Loucy (cell line): ENCODE data around the gene PHACTR1.

Experiments
- H2AFZ ChIP-seq: fragments of 200-600 bp; sonication (generic); 2 replicates; pipeline ENCODE4 v1.6.0; 2016; ENCODE audit warnings: antibody characterized with exemption, mild to moderate bottlenecking, low read length, moderate library complexity
- H3F3A ChIP-seq: fragments of 200-600 bp; 2 replicates; pipeline ENCODE4 v1.6.0; 2016; ENCODE audit warnings: antibody characterized with exemption, low read depth, mild to moderate bottlenecking
- H3K27me3 ChIP-seq: fragments of 200-600 bp; sonication (generic); 2 replicates; pipeline ENCODE4 v1.6.1; 2014; ENCODE audit warnings: low read length, mild to moderate bottlenecking; ENCODE audit not compliant: insufficient read depth, poor library complexity, severe bottlenecking
- H3K36me3 ChIP-seq: fragments of 200-600 bp; sonication (generic); 2 replicates; pipeline ENCODE4 v1.6.1; 2016; ENCODE audit warnings: low read length; ENCODE audit not compliant: insufficient read depth
- H3K4me1 ChIP-seq: fragments of 200-600 bp; sonication (generic); 2 replicates; pipeline ENCODE4 v1.5.1; 2014; ENCODE audit warnings: low read length, mild to moderate bottlenecking; ENCODE audit not compliant: insufficient read depth, poor library complexity, severe bottlenecking
- H3K4me2 ChIP-seq: fragments of 200-600 bp; sonication (generic); 2 replicates; pipeline ENCODE4 v1.6.0; 2014; ENCODE audit warnings: antibody characterized with exemption, low read length, low read depth, mild to moderate bottlenecking; ENCODE audit not compliant: poor library complexity, severe bottlenecking
- H3K4me3 ChIP-seq: fragments of 200-600 bp; sonication (generic); 2 replicates; pipeline ENCODE4 v1.5.1; 2014; ENCODE audit warnings: low read length, mild to moderate bottlenecking, mixed read lengths; ENCODE audit not compliant: poor library complexity, severe bottlenecking
- H3K79me2 ChIP-seq: fragments of 200-600 bp; sonication (generic); 2 replicates; pipeline ENCODE4 v1.6.1; 2014; ENCODE audit warnings: low read length; ENCODE audit not compliant: insufficient read depth
- H3K9ac ChIP-seq: fragments of 200-600 bp; sonication (generic); 2 replicates; pipeline ENCODE4 v1.6.0; 2014; ENCODE audit warnings: mild to moderate bottlenecking, low read depth, low read length, moderate library complexity; ENCODE audit not compliant: poor library complexity, severe bottlenecking
- H3K9me2 ChIP-seq: fragments of 200-600 bp; sonication (generic); replicated peaks from 2 replicates; pipeline ENCODE4 v1.6.1; 2016; ENCODE audit warnings: low read depth, low read length, mixed read lengths
- H3K9me3 ChIP-seq: fragments of 200-600 bp; sonication (generic); 2 replicates; pipeline ENCODE4 v1.6.1; 2014; ENCODE audit warnings: mild to moderate bottlenecking, antibody characterized with exemption, low read length, low read depth; ENCODE audit not compliant: insufficient read depth
- H4K20me1 ChIP-seq: fragments of 200-600 bp; sonication (generic); 2 replicates; pipeline ENCODE4 v1.6.0; 2014; ENCODE audit warnings: antibody characterized with exemption, low read length, mild to moderate bottlenecking; ENCODE audit not compliant: insufficient read depth, poor library complexity, severe bottlenecking
- CTCF ChIP-seq: fragments of 200-600 bp; sonication (generic); conservative IDR thresholded peaks from 2 replicates; pipeline ENCODE4 v1.5.1; 2014; ENCODE audit warnings: mild to moderate bottlenecking, antibody characterized with exemption, low read length
- EZH2phosphoT487 ChIP-seq: fragments of 200-600 bp; IDR thresholded peaks from 2 replicates; pipeline ENCODE4 v1.6.1; 2018; ENCODE audit warnings: antibody characterized with exemption, mild to moderate bottlenecking, moderate library complexity, borderline replicate concordance

Gene PHACTR1

DNA sequence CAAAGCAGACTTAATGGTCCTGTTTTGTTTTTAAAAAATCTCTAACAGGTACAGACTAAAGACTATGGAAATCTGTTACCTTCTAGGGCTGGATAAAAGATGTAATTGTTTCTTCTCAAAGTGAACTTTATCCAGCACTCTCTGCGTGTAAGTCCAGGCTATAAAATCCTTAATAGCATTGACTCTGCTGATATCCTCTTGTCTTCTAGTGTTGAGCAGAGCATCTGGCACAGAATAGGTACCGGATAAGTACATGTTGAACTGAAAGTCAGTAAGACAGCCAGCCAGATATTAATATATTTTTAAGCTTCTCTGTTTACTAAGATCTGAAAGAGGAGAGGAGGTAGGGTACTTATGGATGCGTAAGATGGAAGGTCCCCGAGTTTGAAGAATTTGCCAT is 349.5 kb downstream of the PHACTR1 start:
- Histone ChIP-seq H3K4me3 (no peak overlapping the region), H3K36me3 (no peaks in the 10 kb centered on the region), H3K79me2 (no peaks in the 10 kb centered on the region), H3K27me3 (no peaks in the 10 kb centered on the region), H3K4me1 (peaks cover 8% of the 10 kb centered on the region), H2AFZ (no peak overlapping the region), H3K9ac (no peak overlapping the region), H3K9me3 (no peaks in the 10 kb centered on the region), H3K9me2 (no peaks in the 10 kb centered on the region), H3K4me2 (no peak overlapping the region), H3F3A (no peaks in the 10 kb centered on the region), H4K20me1 (no peaks in the 10 kb centered on the region)
- TF ChIP-seq CTCF (no peak), EZH2phosphoT487 (no peak)

DNA sequence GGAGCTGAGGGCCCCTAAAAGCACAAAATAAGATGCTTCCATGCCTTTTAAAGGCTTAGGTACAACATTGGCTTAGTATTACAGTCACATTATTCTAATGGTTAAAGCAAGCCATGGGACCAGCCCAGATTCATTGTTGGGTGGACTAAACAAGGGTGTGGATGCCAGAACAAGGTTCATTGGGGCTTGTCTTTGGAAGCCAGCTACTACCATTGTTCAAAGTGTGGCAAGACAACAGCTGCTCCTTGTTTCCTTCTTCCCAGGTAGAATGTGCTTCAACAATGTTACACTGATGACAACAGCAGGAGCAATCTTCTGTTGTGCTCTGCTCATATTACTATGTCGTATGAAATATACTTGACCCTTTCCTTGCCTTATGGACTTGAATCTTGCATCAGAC is 350.3 kb downstream of the PHACTR1 start:
- Histone ChIP-seq H3K9me3 (no peaks in the 10 kb centered on the region), H4K20me1 (no peaks in the 10 kb centered on the region), H3K36me3 (no peaks in the 10 kb centered on the region), H2AFZ (no peak overlapping the region), H3K27me3 (no peaks in the 10 kb centered on the region), H3K4me3 (no peak overlapping the region), H3K9me2 (no peaks in the 10 kb centered on the region), H3K4me2 (no peak overlapping the region), H3F3A (no peaks in the 10 kb centered on the region), H3K9ac (no peak overlapping the region), H3K4me1 (peaks cover 8% of the 10 kb centered on the region), H3K79me2 (no peaks in the 10 kb centered on the region)
- no peak for TF ChIP-seq CTCF
- no peak for TF ChIP-seq EZH2phosphoT487

- H3K27me3 ChIP-seq = no peaks in the 10 kb centered on the region
- no peaks in the 10 kb centered on the region for H4K20me1 ChIP-seq
- peaks cover 8% of the 10 kb centered on the region for H3K4me1 ChIP-seq
- H3K4me2 ChIP-seq = no peak overlapping the region
- no peak overlapping the region for H3K4me3 ChIP-seq
- H3K79me2 ChIP-seq = no peaks in the 10 kb centered on the region
- no peak overlapping the region for H3K9ac ChIP-seq
- 0 out of 2 replicates have a peak overlapping the region, but pooled peaks have one; percentile 35 for H2AFZ ChIP-seq
- no peaks in the 10 kb centered on the region for H3F3A ChIP-seq
- no peaks in the 10 kb centered on the region for H3K36me3 ChIP-seq
- no peaks in the 10 kb centered on the region for H3K9me3 ChIP-seq
- no peak for TF ChIP-seq EZH2phosphoT487
- no peak for TF ChIP-seq CTCF
- no peaks in the 10 kb centered on the region for H3K9me2 ChIP-seq
Measured at GRCh38 chr6:13068586-13069210, 352.1 kb downstream of the PHACTR1 start.
